ENCODE measurements around the gene CNIH4. TPM values are rescaled to one million over a fixed set of nuclear protein-coding genes. Genes with fewer than 3 reads are reported as not detected.

Gene CNIH4
- total RNA-seq, 1 donor from 2014 or later: 52.7 TPM

DNA sequence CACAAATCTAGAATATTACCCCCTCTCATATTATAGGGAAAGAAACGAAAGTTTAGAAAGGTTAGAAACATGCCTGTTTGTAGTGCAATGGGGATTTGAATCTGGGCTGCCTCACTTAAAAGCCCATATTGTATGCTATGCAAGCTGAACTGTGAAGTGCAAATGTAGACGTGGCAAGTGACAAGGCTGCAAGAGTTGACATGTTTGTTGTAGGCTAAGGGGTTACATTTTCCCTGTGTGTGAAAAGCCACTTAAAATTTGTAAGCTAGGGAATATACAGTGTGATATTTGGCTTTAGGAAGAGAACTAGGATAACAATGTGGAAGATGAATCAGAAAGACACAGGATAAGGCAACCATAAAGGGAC, 48.9 kb downstream of the CNIH4 start:
- TF ChIP-seq, protein P1, sequence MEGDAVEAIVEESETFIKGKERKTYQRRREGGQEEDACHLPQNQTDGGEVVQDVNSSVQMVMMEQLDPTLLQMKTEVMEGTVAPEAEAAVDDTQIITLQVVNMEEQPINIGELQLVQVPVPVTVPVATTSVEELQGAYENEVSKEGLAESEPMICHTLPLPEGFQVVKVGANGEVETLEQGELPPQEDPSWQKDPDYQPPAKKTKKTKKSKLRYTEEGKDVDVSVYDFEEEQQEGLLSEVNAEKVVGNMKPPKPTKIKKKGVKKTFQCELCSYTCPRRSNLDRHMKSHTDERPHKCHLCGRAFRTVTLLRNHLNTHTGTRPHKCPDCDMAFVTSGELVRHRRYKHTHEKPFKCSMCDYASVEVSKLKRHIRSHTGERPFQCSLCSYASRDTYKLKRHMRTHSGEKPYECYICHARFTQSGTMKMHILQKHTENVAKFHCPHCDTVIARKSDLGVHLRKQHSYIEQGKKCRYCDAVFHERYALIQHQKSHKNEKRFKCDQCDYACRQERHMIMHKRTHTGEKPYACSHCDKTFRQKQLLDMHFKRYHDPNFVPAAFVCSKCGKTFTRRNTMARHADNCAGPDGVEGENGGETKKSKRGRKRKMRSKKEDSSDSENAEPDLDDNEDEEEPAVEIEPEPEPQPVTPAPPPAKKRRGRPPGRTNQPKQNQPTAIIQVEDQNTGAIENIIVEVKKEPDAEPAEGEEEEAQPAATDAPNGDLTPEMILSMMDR (IDR thresholded peaks at IDR 0.05): no peak
- Mint-ChIP-seq H3K9me3 (ENCODE audit: low read depth) (no peaks in the 10 kb centered on the region), H3K27ac (ENCODE audit: unreplicated experiment) (no peak overlapping the region), H3K27me3 (ENCODE audit: low read depth) (no peaks in the 10 kb centered on the region), H3K4me3 (ENCODE audit: unreplicated experiment) (no peak overlapping the region), H3K4me1 (ENCODE audit: low read depth) (peaks cover 30% of the 10 kb centered on the region), H3K36me3 (ENCODE audit: low read depth) (peaks cover 27% of the 10 kb centered on the region)
- no peak for DNase-seq (ENCODE audit: low spot score)

DNA sequence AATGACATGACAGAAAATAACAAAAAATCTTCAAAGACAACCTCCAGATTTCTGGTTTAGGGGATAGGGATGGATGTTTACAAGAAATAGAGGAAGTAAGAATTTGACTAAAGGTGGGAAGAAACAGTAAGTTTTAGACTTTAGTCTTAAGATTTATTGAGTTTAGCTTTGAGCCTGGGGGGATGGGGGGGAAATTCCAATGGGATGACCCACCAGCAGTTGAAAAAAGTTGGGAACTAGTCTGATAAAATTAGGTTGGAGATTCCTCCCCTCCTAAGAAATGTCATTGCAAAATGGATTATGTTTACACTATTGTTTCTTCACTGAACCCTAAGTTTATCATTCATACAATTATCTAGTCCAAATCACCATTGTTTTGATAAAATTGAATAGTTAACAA, 49.5 kb downstream of the CNIH4 start:
- Mint-ChIP-seq H3K27ac (ENCODE audit: unreplicated experiment) (peak overlapping the region; percentile 42), H3K36me3 (ENCODE audit: low read depth) (peaks cover 27% of the 10 kb centered on the region), H3K27me3 (ENCODE audit: low read depth) (no peaks in the 10 kb centered on the region), H3K4me3 (ENCODE audit: unreplicated experiment) (no peak overlapping the region), H3K9me3 (ENCODE audit: low read depth) (no peaks in the 10 kb centered on the region), H3K4me1 (ENCODE audit: low read depth) (peaks cover 30% of the 10 kb centered on the region)
- TF ChIP-seq, protein P1 (IDR thresholded peaks at IDR 0.05): no peak
- no peak for DNase-seq (ENCODE audit: low spot score)

DNA sequence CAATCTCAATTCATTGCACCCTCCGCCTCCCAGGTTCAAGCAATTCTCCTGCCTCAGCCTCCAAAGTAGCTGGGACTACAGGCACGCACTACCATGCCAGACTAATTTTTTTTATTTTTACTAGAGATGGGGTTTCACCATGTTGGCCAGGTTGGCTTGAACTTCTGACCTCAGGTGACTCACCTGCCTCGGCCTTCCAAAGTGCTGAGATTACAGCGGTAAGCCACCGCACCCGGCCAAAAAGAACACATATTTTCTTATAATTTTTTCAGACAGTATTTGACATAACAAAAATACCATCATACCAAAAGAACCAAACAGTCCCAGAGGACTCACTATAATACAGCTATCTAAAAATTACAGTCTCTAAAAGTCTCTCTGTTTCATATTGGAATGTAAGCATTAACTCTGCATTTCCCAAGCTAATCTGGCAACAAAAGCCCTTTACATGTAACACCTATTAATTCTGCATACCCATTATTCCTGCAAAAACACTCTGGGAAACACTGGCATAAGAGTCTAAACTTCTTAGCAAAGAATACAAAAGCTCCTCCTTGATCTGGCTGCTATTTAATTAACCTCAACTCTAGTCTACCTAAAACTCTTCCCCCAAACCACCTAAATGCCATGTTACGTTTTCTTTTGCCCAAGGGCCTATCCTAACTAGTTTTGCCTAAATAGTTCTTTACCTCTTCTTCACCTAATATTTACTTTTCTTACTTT, 51.1 kb downstream of the CNIH4 start:
- Mint-ChIP-seq H3K27ac (ENCODE audit: unreplicated experiment) (peak overlapping the region; percentile 8), H3K4me3 (ENCODE audit: unreplicated experiment) (no peak overlapping the region), H3K4me1 (ENCODE audit: low read depth) (peaks cover 37% of the 10 kb centered on the region), H3K36me3 (ENCODE audit: low read depth) (peaks cover 33% of the 10 kb centered on the region), H3K27me3 (ENCODE audit: low read depth) (no peaks in the 10 kb centered on the region), H3K9me3 (ENCODE audit: low read depth) (no peaks in the 10 kb centered on the region)
- TF ChIP-seq, protein P1 (IDR thresholded peaks at IDR 0.05): no peak
- DNase-seq (ENCODE audit: low spot score): no peak

DNA sequence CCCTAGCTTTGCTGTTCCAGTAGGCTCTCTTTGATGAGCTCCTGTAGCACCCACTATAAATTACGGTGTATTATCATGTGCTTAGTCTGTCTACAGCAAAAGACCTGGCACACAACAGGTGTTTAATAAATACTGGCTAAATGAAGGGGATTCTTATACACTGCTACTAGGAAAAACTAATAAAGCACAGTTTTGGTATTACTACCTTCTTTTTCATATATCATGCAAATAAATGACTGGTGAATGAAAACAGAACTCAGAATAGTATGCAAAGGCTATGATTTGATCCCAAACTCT, 51.6 kb downstream of the CNIH4 start:
- peaks cover 37% of the 10 kb centered on the region for H3K4me1 Mint-ChIP-seq (ENCODE audit: low read depth)
- H3K36me3 Mint-ChIP-seq (ENCODE audit: low read depth): peaks cover 33% of the 10 kb centered on the region

GRCh38 chr1:224411766-224412165, 55.1 kb downstream of the CNIH4 start:
- no peak overlapping the region for H3K4me3 Mint-ChIP-seq (ENCODE audit: unreplicated experiment)
- H3K4me1 Mint-ChIP-seq (ENCODE audit: low read depth): peaks cover 24% of the 10 kb centered on the region
- H3K36me3 Mint-ChIP-seq (ENCODE audit: low read depth): peaks cover 24% of the 10 kb centered on the region
- H3K27me3 Mint-ChIP-seq (ENCODE audit: low read depth): no peaks in the 10 kb centered on the region
- H3K9me3 Mint-ChIP-seq (ENCODE audit: low read depth): no peaks in the 10 kb centered on the region
- DNase-seq (ENCODE audit: low spot score): no peak
- H3K27ac Mint-ChIP-seq (ENCODE audit: unreplicated experiment): peak overlapping the region; percentile 49
- TF ChIP-seq, protein P1 (IDR thresholded peaks at IDR 0.05): no peak

More for the DNA sequence above, 51.6 kb downstream of the CNIH4 start:
- no peak for DNase-seq (ENCODE audit: low spot score)
- TF ChIP-seq, protein P1 (IDR thresholded peaks at IDR 0.05): no peak
- no peak overlapping the region for H3K4me3 Mint-ChIP-seq (ENCODE audit: unreplicated experiment)
- H3K9me3 Mint-ChIP-seq (ENCODE audit: low read depth): no peaks in the 10 kb centered on the region
- no peaks in the 10 kb centered on the region for H3K27me3 Mint-ChIP-seq (ENCODE audit: low read depth)
- H3K27ac Mint-ChIP-seq (ENCODE audit: unreplicated experiment): no peak overlapping the region
